ENCODE measurements around the gene TMEM182.

- TF ChIP-seq CTCF (IDR thresholded peaks at IDR 0.05 in 4 of 5, conservative IDR thresholded peaks at IDR 0.05 in 1 of 5) (no peak), POLR2A (IDR thresholded peaks at IDR 0.05) (no peak)
Measured at GRCh38 chr2:102795641-102796040, 33.8 kb downstream of the TMEM182 start.

Measured in gastrocnemius medialis (tissue), 4 donors.